GM11168 (cell line): ENCODE measurements around the gene NUTM2A.
"Not testable (repeated sequence)": the region's sequence is repeated elsewhere in the genome, so short reads cannot be mapped to it uniquely, and the experiment has no call there.

ENCODE experiments used
- in situ Hi-C: fragments of 300-500 bp; cut with MboI; formaldehyde crosslinking; loops from one replicate; pipeline ENCODE4 v1.12.0; 2022; ENCODE audit warnings: low sequenced_read_pairs; ENCODE audit not compliant: unreplicated experiment

The NUTM2A gene, protein sequence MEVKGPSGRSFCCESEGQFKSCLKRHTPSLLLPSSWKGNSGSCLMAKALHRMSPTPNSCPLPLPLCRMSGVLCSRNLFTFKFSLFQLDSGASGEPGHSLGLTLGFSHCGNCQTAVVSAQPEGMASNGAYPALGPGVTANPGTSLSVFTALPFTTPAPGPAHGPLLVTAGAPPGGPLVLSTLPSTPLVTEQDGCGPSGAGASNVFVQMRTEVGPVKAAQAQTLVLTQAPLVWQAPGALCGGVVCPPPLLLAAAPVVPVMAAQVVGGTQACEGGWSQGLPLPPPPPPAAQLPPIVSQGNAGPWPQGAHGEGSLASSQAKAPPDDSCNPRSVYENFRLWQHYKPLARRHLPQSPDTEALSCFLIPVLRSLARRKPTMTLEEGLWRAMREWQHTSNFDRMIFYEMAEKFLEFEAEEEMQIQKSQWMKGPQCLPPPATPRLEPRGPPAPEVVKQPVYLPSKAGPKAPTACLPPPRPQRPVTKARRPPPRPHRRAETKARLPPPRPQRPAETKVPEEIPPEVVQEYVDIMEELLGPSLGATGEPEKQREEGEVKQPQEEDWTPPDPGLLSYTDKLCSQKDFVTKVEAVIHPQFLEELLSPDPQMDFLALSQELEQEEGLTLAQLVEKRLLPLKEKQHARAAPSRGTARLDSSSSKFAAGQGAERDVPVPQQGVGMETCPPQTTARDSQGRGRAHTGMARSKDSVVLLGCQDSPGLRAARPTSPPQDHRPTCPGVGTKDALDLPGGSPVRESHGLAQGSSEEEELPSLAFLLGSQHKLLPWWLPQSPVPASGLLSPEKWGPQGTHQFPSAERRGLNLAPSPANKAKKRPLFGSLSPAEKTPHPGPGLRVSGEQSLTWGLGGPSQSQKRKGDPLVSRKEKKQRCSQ

DNA sequence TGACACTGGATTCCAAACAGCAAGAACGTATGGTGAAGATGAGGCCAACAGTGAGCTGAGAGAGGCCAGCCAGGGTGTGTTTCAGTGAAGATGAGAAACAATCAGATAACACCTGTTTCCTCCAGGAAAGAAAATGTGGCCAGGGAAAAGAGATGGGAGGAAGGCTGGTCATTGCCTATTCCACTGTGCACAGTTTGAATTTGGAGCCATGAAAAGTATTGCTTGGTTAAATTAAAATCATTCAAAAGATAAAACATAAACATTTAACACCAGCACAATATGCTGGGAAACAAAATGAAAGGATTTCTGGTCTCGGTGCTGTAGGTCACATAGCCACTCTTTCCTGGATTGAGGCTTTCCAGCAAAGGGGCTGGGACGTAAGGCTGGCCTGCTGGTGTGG is at the start of gene NUTM2A:
TSS of gene NUTM2A (plus strand) at position 301 of the 400 bp plus-strand sequence. CDS start 383 bp downstream, outside the sequence.
- in situ Hi-C loops: not testable (repeated sequence)

DNA sequence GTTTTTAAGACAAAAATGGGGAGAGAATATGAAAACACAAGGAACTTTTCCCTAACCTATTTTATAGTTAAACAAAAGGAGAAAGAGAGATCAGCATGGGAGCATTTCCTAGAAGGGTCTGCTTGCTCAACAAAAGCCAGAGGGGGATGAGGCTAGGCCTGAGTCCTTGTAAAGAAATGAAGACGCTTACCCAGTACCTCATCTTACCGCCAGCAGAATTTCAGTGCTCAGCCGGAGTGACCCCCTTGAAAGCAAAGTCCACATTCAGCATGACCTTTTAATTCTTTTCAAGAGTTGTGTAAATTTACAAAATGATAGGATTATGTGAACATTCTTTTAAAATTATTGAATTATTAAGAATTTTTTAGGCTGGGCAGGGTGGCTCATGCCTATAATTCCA is 47.7 kb upstream of the NUTM2A start:
- in situ Hi-C loops: not testable (repeated sequence)

DNA sequence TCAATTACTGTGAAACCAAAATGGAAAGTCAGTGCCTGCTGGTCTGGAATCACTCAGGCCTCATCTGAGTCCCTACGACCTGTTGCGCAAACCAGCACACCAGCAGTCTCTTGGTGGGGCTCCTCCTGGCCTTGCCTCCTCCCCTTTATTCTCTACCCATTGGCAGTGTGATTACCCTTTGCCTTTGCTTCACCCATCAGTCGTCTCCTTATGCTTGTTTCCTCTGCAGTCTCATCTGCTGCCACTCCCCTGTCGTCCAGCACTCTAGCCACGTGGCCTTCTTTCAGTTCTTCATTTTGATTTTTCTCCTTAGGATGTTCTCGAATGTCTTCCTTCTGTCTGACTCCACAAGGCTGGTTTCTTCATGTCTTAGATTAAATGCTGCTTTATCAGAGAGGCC is 40.8 kb upstream of the NUTM2A start:
- in situ Hi-C loops: not testable (repeated sequence)

DNA sequence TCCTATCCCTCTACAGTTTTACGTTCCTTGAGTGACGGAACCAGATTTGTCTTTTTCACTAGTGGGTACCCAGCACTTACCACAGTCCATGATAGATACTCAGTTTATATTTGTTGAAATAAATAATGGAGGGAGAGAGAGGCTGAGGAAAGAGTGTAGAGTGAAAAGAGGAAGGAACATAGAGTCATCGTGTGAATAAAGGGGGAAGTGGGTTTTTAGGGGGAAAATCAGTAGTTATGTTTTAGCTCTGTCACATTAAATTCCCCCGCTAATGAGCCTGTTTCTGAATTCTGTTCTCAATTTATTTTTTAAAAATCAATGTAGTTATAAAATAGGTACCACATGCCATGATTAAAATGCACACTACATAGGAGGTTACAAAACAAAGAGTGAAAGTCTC is 39.2 kb upstream of the NUTM2A start:
- in situ Hi-C loops: not testable (repeated sequence)

DNA sequence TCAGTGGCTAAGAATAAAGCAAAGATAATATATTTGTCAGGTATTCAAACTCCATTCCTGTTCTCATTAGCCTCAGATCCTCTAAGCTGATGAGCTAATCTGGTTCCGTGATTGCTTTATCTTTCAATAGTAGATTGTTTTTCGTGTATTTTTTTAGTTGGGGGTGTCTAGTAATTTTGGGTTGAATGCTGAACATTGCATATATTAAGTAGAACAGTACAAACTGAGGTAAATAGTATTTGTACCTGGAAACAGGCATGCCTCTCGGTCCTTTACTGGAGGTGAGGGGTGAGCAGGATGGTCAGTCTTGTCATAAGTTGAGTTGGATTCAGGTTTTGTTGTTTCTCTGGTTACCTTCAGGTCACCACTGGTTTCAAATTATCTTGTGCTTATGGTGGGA is 37.7 kb upstream of the NUTM2A start:
- in situ Hi-C loops: not testable (repeated sequence)

DNA sequence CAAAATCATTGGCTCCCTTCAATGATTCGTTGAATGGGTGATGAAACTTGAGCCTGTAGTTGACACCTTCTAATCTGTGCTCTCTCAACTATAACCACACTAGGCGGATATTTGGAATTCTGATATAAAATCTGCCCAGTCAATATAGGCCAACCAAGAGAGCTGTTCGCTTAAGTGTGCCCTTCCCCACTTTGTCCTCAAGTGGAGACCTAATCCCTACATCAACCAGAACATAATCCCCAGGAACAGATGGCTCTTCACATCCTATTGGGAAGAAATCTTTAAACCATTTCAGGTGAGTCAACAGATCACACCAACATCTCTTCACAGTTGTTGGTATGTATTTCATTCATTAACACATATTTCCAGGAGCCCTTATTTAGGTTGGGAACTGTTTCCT is 33.4 kb upstream of the NUTM2A start:
- in situ Hi-C loops: not testable (repeated sequence)

DNA sequence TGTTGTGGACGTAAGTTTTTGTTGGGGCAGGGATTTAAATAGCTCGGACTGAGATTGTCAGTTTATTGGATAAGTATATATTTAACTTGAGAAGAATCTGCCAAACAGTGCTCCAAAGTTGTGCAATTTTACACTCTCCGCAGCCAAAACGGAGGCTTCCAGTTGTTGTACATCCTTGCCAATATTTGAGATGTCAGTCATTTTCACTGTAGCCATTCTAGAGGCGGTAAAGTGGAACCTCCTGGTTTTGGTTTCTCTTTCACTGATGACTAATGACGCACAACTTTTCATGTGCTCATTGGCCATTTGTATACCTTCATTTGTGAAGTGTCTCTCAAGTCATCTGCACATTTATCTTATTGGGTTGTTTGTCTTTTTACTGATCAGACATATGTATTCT is 24.3 kb upstream of the NUTM2A start:
- in situ Hi-C loops: not testable (repeated sequence)

DNA sequence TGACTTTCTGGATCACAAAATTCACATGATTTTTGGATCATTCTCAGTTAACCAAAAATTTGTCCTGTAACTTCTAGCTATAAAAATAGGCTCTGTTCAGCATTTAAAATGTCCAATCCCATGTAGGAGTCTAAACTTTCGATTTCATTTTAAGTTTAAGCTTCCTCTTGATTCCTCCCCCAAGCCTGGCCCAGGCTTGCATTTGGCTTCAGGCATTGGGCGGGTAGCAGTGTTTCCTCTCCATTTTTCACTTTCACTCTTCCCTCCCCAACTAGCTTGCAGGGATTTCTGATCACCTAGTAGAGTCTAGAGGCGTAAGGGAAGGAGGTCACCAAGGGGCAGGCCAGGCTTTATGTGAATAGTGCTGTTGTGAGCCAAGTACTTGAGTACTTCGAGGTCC is 20.4 kb upstream of the NUTM2A start:
- in situ Hi-C loops: not testable (repeated sequence)

DNA sequence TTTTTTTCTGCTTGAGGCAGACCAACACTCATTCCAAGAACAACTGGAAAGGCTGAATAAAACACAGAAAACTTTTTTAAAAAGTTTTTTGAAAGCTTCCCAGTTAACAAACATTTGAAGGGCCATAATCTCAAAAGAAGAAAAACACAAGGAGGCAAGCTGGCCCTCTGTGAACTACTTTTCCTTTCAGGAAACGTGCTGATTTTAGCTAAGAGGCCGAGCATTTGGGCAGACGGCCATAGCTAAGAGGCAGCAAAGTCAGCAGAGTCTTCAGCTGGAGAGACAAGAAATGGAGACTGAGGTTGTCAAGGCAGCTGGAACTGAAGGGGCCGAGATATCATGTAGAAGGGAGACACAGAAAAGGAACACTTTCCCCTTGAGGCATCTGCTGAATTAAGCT is 18.3 kb upstream of the NUTM2A start:
- in situ Hi-C loops: not testable (repeated sequence)

DNA sequence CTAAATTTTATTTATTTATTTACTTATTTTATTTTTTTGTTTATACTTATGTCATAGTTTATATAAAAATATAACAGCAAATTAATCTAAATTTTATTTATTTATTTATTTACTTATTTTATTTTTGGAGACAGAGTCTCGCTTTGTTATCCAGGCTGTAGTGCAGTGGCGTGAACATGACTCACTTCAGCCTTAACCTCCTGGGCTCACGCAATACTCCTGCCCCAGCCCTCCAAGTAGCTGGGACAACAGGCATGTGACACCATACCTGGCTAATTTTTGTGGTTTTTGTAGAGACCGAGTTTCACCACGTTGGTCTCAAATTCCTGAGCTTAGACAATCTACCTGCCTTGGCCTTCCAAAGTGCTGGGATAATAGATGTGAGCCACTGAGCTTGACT is 14.9 kb upstream of the NUTM2A start:
- in situ Hi-C loops: not testable (repeated sequence)

DNA sequence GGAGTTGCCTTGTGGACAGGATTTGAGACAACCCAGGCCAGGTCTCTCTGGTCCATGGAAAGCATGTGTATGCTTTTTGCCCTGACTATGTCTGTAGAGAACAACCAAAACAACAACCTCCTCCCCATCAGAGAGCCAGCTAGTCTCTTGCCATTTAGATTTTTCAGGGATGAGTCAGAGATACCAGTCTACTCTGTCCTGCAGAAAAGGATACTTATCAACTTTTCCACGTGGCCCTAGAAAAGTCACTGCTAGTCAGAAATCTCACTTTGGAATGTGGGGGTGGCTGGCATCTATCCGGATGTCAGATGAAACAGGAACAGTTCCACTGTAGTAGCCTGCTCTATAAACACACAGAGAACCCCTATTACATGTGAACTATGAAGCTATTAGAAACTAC is 13.4 kb upstream of the NUTM2A start:
- in situ Hi-C loops: not testable (repeated sequence)

DNA sequence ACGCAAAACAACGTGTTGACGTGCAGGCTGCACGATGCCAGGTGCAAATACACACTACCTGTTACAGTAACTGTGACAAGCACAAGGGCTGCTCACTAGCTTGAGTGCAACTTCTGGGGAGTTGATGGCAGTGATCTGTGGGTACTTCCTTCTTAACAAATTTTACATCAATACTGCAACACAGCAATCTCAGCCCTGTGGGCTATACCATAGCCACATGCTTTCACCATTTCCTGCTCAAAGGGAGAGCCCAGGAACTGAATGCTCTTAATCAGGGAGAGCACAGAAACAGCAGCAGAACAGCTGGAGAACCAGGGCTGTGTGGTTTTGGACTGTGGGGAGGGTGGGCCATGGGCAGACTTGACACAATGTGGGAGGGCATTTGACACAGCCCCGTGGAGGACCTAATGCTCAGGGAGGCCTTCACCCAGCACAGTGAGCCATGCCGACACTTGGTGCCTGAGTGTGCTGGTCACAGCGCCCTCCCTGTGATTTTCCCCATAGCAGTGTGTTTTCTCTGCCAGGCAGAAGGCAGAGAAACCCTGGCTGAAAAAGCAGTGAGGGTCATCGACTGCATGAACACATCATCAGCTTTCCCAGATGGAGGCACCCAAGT is 12.0 kb upstream of the NUTM2A start:
- in situ Hi-C loops: not testable (repeated sequence)

DNA sequence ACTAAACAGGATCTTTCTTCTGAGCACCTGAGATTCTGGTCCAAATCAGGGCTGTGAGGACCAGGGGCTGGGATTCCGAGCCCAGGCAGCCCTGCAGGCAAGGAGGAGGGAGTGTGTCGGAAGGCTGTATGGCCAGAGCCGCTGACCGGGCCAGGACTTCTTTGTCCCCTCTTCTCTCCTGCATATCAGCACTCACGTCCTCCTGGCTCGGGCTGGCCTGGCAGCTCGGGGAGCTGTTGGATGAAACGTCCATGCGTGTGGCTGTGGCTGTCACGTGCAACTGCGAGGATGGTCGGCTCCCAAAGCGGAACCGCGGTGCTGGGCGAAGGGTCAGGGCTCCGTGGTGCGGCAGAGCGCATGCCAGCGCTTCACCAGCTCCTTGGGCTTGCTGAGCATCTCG is 11.4 kb upstream of the NUTM2A start:
- in situ Hi-C loops: not testable (repeated sequence)

DNA sequence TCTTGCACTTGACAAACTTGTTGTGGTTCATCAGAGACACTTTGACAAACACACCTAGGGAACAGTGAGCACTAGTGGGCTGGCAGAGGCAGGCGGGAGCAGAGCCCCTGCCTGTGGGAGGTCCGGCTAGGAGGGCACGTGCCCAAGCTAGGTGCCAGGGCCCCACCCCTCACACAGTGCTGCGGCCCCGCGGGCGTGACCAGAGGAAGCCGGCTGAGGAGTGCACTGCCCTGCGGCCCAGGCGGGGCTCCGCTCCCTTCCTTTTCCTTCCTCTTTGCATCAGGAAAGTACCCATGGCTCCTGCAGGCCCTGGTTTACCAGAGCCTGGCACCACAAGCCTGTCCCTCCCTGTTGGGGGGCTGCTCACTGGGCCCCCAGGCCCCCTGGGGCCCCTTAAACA is 9.1 kb upstream of the NUTM2A start:
- in situ Hi-C loops: not testable (repeated sequence)

DNA sequence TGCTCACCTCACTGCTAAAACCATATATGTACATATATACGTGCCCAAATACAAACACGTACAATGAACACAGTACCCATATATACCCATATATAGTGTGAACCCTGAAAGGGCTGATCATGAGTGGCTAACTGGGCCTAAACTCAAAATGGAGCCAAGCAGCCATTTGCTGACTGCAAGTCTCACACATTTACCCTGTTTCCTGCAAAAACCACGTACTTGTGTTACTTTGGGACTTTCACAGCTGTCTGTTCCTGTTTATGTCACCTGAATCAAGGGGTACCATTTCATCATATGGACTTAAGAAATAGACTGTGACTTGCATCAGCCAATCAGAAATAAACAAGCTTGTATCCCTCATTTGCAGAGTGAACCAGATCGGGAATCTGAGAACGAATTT is 5.9 kb upstream of the NUTM2A start:
- in situ Hi-C loops: not testable (repeated sequence)

DNA sequence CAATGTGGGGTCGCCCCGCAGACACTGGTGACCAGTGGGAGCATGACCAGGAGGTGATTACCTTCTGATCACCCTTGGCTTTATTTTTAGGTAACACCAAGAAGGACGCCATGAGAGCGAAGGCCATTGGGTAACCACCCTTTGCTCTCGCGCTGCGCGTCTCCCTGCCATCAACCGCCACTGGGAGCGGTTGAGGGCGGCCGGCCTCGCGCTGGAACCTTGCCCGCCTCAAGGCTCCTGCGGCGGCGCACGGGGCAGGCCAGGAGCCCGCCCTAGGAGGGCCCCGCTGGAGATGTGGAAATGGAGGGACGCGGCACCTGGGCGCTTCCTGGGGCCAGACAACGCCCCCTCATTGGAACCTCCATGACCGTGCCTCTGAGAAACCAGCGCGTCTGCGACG is 2.5 kb upstream of the NUTM2A start:
- in situ Hi-C loops: not testable (repeated sequence)

DNA sequence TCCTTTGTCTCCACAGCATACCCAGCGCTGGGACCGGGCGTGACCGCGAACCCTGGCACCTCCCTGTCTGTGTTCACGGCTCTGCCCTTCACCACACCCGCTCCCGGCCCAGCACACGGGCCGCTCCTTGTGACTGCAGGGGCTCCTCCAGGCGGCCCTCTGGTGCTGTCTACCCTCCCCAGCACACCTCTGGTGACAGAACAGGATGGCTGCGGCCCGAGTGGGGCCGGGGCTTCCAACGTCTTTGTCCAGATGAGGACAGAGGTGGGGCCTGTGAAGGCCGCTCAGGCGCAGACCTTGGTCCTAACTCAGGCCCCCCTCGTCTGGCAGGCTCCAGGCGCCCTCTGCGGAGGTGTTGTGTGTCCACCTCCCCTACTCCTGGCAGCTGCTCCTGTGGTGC is 3.0 kb downstream of the NUTM2A start:
- in situ Hi-C loops: not testable (repeated sequence)

DNA sequence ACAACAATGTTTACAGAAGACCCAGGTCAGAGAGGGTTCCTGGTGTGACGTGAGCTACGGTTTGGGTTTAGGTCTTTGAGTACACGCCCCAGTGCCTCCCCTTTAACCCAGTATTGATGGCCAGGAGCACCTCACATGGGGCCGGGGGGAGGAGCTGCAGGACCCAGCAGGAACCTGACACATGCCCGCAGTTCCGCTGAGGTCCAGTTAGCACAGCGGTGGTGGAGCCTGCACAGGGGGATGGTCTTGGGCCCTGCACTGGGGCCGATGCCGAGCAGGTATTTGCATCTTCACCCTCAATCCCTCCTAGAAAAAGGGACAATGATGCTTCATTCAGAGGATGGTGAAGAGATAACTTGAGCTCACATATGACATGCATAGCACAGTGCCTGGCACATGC is 4.0 kb downstream of the NUTM2A start:
- in situ Hi-C loops: not testable (repeated sequence)

DNA sequence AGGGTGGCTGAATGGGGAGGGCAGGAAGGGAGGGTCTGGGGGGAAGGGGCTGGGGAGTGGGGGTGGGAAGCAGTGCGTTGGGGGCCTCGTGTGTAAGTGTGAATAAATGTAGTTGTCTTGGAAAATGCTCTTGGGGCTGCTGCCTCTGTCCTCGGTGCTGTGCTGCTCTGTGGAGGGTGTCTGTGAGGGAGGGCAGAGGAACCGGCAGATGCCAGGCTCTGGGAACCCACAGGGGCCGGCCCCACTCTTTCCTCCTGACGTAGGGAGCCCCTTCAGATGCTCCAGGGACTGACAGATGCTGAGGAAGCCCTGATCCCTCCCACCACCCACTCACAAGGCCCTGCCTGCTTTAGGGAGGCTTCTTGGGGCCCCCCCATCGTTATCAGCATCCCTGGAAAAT is 9.6 kb downstream of the NUTM2A start:
- in situ Hi-C loops: not testable (repeated sequence)

DNA sequence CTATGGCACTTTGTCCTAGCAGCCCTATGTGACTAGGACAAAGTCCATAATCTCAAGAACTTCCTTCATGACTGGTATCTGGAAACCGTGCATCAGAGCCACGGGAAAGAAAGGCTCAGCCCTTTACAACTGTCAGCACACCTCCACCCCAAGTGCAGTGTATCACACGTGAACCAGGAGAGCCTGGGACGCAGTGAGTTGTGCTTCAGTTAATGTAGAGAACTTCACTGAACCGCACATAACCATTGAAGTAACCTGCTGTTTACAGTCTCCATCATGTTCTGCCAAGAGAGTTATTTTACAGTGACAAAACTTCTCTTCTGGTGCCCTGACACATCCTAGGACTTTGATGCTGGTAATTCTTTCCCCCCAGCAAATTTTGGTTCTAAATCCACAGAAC is 12.0 kb downstream of the NUTM2A start:
- in situ Hi-C loops: not testable (repeated sequence)

DNA sequence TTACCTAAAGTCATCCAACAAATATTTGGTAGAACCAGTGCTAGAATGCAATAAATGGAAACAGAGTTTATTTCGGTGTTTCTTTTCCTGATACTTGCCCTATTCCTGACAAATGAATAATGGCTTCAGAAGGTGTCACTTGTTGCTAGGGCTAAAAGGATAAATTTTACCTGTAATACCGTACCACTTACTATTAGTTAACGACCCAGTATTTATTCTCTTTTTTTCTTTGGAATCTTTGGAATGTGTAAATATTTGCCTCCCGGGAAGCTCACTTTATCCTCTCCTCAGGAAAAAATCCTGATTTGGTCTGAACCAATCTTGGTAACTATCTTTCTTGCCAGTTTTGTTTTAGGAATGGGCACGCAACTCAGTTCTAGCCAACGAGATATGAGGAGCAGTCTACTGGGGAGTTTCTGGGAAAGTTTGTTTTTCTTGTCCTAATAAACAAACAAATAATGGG is 14.1 kb downstream of the NUTM2A start:
- in situ Hi-C loops: not testable (repeated sequence)
